ENCODE results near the gene PLET1.

Gene PLET1

GRCh38 chr11:112260490-112260889 lies at the start of gene PLET1:
PLET1 (minus strand) TSS chr11:112260860; CDS start chr11:112260589, 271 bp downstream.
- Histone ChIP-seq H3K27me3 (ENCODE audit: control insufficient read depth, insufficient read depth, low read length) (no peaks in the 10 kb centered on the region), H3K4me3 (ENCODE audit: low read length) (no peak within 1 kb of the TSS), H3K4me1 (ENCODE audit: control insufficient read depth, insufficient read depth, low read length) (no peaks in the 10 kb centered on the region), H3K27ac (ENCODE audit: low read length) (no peak within 1 kb of the TSS), H3K9me3 (ENCODE audit: control insufficient read depth, insufficient read depth, low read length) (no peaks in the 10 kb centered on the region), H3K36me3 (ENCODE audit: control insufficient read depth, insufficient read depth, low read length) (no peaks in the 10 kb centered on the region)
- no peak for DNase-seq (ENCODE audit: low read depth, low spot score)
- WGBS (ENCODE audit: insufficient coverage, insufficient read length): no CpG with 5 or more reads among the region's 2 CpGs

GRCh38 chr11:112310419-112310818 lies 49.8 kb upstream of the PLET1 start:
- Histone ChIP-seq H3K36me3 (ENCODE audit: control insufficient read depth, insufficient read depth, low read length) (no peaks in the 10 kb centered on the region), H3K27ac (ENCODE audit: low read length) (no peak overlapping the region), H3K9me3 (ENCODE audit: control insufficient read depth, insufficient read depth, low read length) (no peaks in the 10 kb centered on the region), H3K27me3 (ENCODE audit: control insufficient read depth, insufficient read depth, low read length) (no peaks in the 10 kb centered on the region), H3K4me3 (ENCODE audit: low read length) (no peak overlapping the region), H3K4me1 (ENCODE audit: control insufficient read depth, insufficient read depth, low read length) (no peaks in the 10 kb centered on the region)
- no CpG with 5 or more reads among the region's 2 CpGs for WGBS (ENCODE audit: insufficient coverage, insufficient read length)
- no peak for DNase-seq (ENCODE audit: low read depth, low spot score)

- H3K36me3 ChIP-seq (ENCODE audit: control insufficient read depth, insufficient read depth, low read length): no peaks in the 10 kb centered on the region
- no peaks in the 10 kb centered on the region for H3K9me3 ChIP-seq (ENCODE audit: control insufficient read depth, insufficient read depth, low read length)
- H3K4me3 ChIP-seq (ENCODE audit: low read length): no peak overlapping the region
- DNase-seq (ENCODE audit: low read depth, low spot score): no peak
- WGBS (ENCODE audit: insufficient coverage, insufficient read length): no CpG with 5 or more reads among the region's 2 CpGs
- no peaks in the 10 kb centered on the region for H3K4me1 ChIP-seq (ENCODE audit: control insufficient read depth, insufficient read depth, low read length)
- no peak overlapping the region for H3K27ac ChIP-seq (ENCODE audit: low read length)
- no peaks in the 10 kb centered on the region for H3K27me3 ChIP-seq (ENCODE audit: control insufficient read depth, insufficient read depth, low read length)
Observed at GRCh38 chr11:112308651-112309050, 48.0 kb upstream of the PLET1 start.

- Histone ChIP-seq H3K36me3 (ENCODE audit: control insufficient read depth, insufficient read depth, low read length) (no peaks in the 10 kb centered on the region), H3K9me3 (ENCODE audit: control insufficient read depth, insufficient read depth, low read length) (no peaks in the 10 kb centered on the region), H3K27me3 (ENCODE audit: control insufficient read depth, insufficient read depth, low read length) (no peaks in the 10 kb centered on the region), H3K4me1 (ENCODE audit: control insufficient read depth, insufficient read depth, low read length) (no peaks in the 10 kb centered on the region), H3K4me3 (ENCODE audit: low read length) (no peak overlapping the region), H3K27ac (ENCODE audit: low read length) (no peak overlapping the region)
- DNase-seq (ENCODE audit: low read depth, low spot score): no peak
Observed at GRCh38 chr11:112307616-112308015, 47.0 kb upstream of the PLET1 start.

- no peak overlapping the region for H3K27ac ChIP-seq (ENCODE audit: low read length)
- H3K36me3 ChIP-seq (ENCODE audit: control insufficient read depth, insufficient read depth, low read length): no peaks in the 10 kb centered on the region
- H3K9me3 ChIP-seq (ENCODE audit: control insufficient read depth, insufficient read depth, low read length): no peaks in the 10 kb centered on the region
- WGBS (ENCODE audit: insufficient coverage, insufficient read length): no CpG with 5 or more reads among the region's 1 CpG
- H3K4me3 ChIP-seq (ENCODE audit: low read length): no peak overlapping the region
- H3K4me1 ChIP-seq (ENCODE audit: control insufficient read depth, insufficient read depth, low read length): no peaks in the 10 kb centered on the region
- no peaks in the 10 kb centered on the region for H3K27me3 ChIP-seq (ENCODE audit: control insufficient read depth, insufficient read depth, low read length)
- DNase-seq (ENCODE audit: low read depth, low spot score): no peak
Observed at GRCh38 chr11:112306230-112306629, 45.6 kb upstream of the PLET1 start.

GRCh38 chr11:112304914-112305313 lies 44.3 kb upstream of the PLET1 start:
- no peak overlapping the region for H3K4me3 ChIP-seq (ENCODE audit: low read length)
- H3K36me3 ChIP-seq (ENCODE audit: control insufficient read depth, insufficient read depth, low read length): no peaks in the 10 kb centered on the region
- H3K27ac ChIP-seq (ENCODE audit: low read length): no peak overlapping the region
- WGBS (ENCODE audit: insufficient coverage, insufficient read length): no CpG with 5 or more reads among the region's 1 CpG
- H3K4me1 ChIP-seq (ENCODE audit: control insufficient read depth, insufficient read depth, low read length): no peaks in the 10 kb centered on the region
- no peaks in the 10 kb centered on the region for H3K27me3 ChIP-seq (ENCODE audit: control insufficient read depth, insufficient read depth, low read length)
- no peaks in the 10 kb centered on the region for H3K9me3 ChIP-seq (ENCODE audit: control insufficient read depth, insufficient read depth, low read length)
- no peak for DNase-seq (ENCODE audit: low read depth, low spot score)

GRCh38 chr11:112303616-112304015 lies 43.0 kb upstream of the PLET1 start:
- Histone ChIP-seq H3K9me3 (ENCODE audit: control insufficient read depth, insufficient read depth, low read length) (no peaks in the 10 kb centered on the region), H3K4me1 (ENCODE audit: control insufficient read depth, insufficient read depth, low read length) (no peaks in the 10 kb centered on the region), H3K27me3 (ENCODE audit: control insufficient read depth, insufficient read depth, low read length) (no peaks in the 10 kb centered on the region), H3K4me3 (ENCODE audit: low read length) (no peak overlapping the region), H3K27ac (ENCODE audit: low read length) (no peak overlapping the region), H3K36me3 (ENCODE audit: control insufficient read depth, insufficient read depth, low read length) (no peaks in the 10 kb centered on the region)
- no peak for DNase-seq (ENCODE audit: low read depth, low spot score)
- no CpG with 5 or more reads among the region's 1 CpG for WGBS (ENCODE audit: insufficient coverage, insufficient read length)

GRCh38 chr11:112302226-112302868 lies 41.7 kb upstream of the PLET1 start:
- no peak for DNase-seq (ENCODE audit: low read depth, low spot score)
- Histone ChIP-seq H3K36me3 (ENCODE audit: control insufficient read depth, insufficient read depth, low read length) (no peaks in the 10 kb centered on the region), H3K4me3 (ENCODE audit: low read length) (no peak overlapping the region), H3K27ac (ENCODE audit: low read length) (no peak overlapping the region), H3K9me3 (ENCODE audit: control insufficient read depth, insufficient read depth, low read length) (no peaks in the 10 kb centered on the region), H3K4me1 (ENCODE audit: control insufficient read depth, insufficient read depth, low read length) (no peaks in the 10 kb centered on the region), H3K27me3 (ENCODE audit: control insufficient read depth, insufficient read depth, low read length) (no peaks in the 10 kb centered on the region)
- WGBS (ENCODE audit: insufficient coverage, insufficient read length): no CpG with 5 or more reads among the region's 5 CpGs

GRCh38 chr11:112300094-112300786 lies 39.6 kb upstream of the PLET1 start:
- DNase-seq (ENCODE audit: low read depth, low spot score): no peak

GRCh38 chr11:112298535-112298934 lies 37.9 kb upstream of the PLET1 start:
- no peaks in the 10 kb centered on the region for H3K9me3 ChIP-seq (ENCODE audit: control insufficient read depth, insufficient read depth, low read length)
- no CpG with 5 or more reads among the region's 9 CpGs for WGBS (ENCODE audit: insufficient coverage, insufficient read length)
- H3K4me1 ChIP-seq (ENCODE audit: control insufficient read depth, insufficient read depth, low read length): no peaks in the 10 kb centered on the region
- no peak for DNase-seq (ENCODE audit: low read depth, low spot score)
- H3K27me3 ChIP-seq (ENCODE audit: control insufficient read depth, insufficient read depth, low read length): no peaks in the 10 kb centered on the region
- H3K36me3 ChIP-seq (ENCODE audit: control insufficient read depth, insufficient read depth, low read length): no peaks in the 10 kb centered on the region
- H3K4me3 ChIP-seq (ENCODE audit: low read length): no peak overlapping the region
- no peak overlapping the region for H3K27ac ChIP-seq (ENCODE audit: low read length)

More at GRCh38 chr11:112300094-112300786, 39.6 kb upstream of the PLET1 start:
- Histone ChIP-seq H3K27me3 (ENCODE audit: control insufficient read depth, insufficient read depth, low read length) (no peaks in the 10 kb centered on the region), H3K4me3 (ENCODE audit: low read length) (no peak overlapping the region), H3K9me3 (ENCODE audit: control insufficient read depth, insufficient read depth, low read length) (no peaks in the 10 kb centered on the region), H3K4me1 (ENCODE audit: control insufficient read depth, insufficient read depth, low read length) (no peaks in the 10 kb centered on the region), H3K27ac (ENCODE audit: low read length) (no peak overlapping the region), H3K36me3 (ENCODE audit: control insufficient read depth, insufficient read depth, low read length) (no peaks in the 10 kb centered on the region)
- no CpG with 5 or more reads among the region's 17 CpGs for WGBS (ENCODE audit: insufficient coverage, insufficient read length)

Data from iPS DF 6.9 (cell line).